ENCODE data around the gene VWA8.

Gene VWA8

GRCh38 chr13:41937388-41937787 lies 23.5 kb downstream of the VWA8 start:
- TF ChIP-seq CTCF (IDR thresholded peaks at IDR 0.05) = no peak

- no peak for TF ChIP-seq CTCF (IDR thresholded peaks at IDR 0.05)
These were observed 25.4 kb downstream of the VWA8 start for GRCh38 chr13:41935501-41935900.

GRCh38 chr13:41934994-41935393 lies 25.9 kb downstream of the VWA8 start:
- no peak for TF ChIP-seq CTCF (IDR thresholded peaks at IDR 0.05)

GRCh38 chr13:41934120-41934519 lies 26.8 kb downstream of the VWA8 start:
- TF ChIP-seq CTCF (IDR thresholded peaks at IDR 0.05) = no peak

GRCh38 chr13:41931337-41931736 lies 29.6 kb downstream of the VWA8 start:
- no peak for TF ChIP-seq CTCF (IDR thresholded peaks at IDR 0.05)

- no peak for TF ChIP-seq CTCF (IDR thresholded peaks at IDR 0.05)
These were observed 30.8 kb downstream of the VWA8 start for GRCh38 chr13:41930154-41930553.

- no peak for TF ChIP-seq CTCF (IDR thresholded peaks at IDR 0.05)
These were observed 32.6 kb downstream of the VWA8 start for GRCh38 chr13:41928323-41928722.

- TF ChIP-seq CTCF (IDR thresholded peaks at IDR 0.05) = no peak
These were observed 35.9 kb downstream of the VWA8 start for GRCh38 chr13:41925014-41925413.
